Activated T-helper 1 cell treated with Interleukin-2 at 50 U/mL for 16 hours (primary cell): ENCODE measurements around the gene PTGES2.
A peak's percentile ranks its signal among the peaks of the same experiment; 100 is the strongest.

Experiments
- DNase-seq: peaks from one replicate; pipeline ENCODE4 v3.0.0-alpha.2; 2020; ENCODE audit warnings: low read depth

Gene PTGES2

DNA sequence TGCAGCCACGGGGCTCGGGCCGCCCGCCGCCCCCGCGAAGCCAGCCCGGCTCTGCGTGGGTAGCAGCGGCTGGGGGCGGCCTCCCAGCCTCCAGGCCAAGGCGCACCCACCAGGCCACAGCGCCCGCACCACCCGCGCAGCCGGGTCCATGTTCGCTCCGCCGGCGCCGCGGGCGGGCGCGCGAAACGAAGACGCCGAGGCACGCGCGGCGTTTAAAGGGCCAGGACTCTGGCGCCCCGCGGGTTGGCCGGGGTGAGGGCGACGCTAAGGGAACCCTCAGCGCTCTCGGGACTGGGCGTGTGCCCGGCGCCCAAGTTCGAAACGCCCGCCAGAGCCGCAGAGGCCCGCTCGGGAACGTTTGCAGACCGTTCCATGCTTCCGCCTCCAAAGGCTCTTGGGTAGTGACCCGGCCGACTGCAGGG, at the start of gene PTGES2:
PTGES2 (minus strand) TSS at position 162 of the 422 bp plus-strand sequence; CDS start at position 150, 12 bp downstream.
- peak; percentile 68 for DNase-seq

- DNase-seq, result no peak
Measured at GRCh38 chr9:128175726-128176125, 48.2 kb upstream of the PTGES2 start.

GRCh38 chr9:128175102-128175563, 47.6 kb upstream of the PTGES2 start:
- DNase-seq, result no peak

GRCh38 chr9:128174062-128174461, 46.5 kb upstream of the PTGES2 start:
- DNase-seq, result no peak

GRCh38 chr9:128169925-128170324, 42.4 kb upstream of the PTGES2 start:
- no peak for DNase-seq

- DNase-seq, result no peak
Measured at GRCh38 chr9:128169492-128169891, 42.0 kb upstream of the PTGES2 start.

DNA sequence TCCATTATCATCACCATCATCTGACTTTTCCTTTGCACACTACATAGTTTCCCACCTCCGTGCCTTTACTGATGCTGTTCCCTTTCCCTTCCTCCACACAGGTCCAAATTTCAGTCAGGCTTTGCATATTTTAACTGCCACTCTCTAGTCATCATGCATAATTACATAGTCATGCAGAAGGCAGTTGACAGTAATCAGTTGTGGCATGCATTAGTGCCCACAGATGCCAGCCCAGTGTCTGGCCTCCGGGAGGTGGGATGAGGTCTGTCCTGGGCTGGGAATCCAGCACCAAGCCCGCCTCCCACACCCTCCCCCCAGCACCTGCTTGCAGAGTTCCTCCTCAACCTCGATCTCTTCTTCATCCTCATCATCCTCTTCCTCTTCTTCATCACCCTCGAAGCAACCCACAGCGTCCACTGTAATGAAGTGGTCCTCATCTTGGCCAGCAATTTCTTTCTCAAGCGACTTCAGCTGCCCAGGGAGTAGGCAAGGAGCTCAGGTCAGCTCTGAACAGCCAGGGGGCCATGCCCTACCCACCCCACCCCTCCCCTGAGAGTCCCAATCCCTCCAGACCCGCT, 41.3 kb upstream of the PTGES2 start:
- DNase-seq, result no peak

DNA sequence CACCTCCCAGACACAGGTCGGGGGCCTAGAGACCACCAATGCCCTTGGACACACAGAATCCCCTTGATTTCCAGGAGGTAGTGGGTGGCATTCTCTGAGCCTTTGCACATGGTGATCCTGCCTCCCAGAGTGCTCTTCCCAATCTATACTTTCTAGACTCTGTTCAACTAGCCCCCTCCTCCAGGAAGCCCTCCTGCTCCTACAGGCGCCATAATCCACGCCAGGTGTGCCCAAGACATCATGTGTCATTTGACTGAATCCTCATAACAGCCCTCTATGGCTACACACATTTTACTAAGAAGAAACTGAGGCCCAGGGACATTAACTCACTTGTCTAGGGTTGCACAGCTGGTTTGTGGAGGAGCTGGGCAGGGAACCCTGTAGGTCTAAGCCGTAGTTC, 39.7 kb upstream of the PTGES2 start:
- no peak for DNase-seq

DNA sequence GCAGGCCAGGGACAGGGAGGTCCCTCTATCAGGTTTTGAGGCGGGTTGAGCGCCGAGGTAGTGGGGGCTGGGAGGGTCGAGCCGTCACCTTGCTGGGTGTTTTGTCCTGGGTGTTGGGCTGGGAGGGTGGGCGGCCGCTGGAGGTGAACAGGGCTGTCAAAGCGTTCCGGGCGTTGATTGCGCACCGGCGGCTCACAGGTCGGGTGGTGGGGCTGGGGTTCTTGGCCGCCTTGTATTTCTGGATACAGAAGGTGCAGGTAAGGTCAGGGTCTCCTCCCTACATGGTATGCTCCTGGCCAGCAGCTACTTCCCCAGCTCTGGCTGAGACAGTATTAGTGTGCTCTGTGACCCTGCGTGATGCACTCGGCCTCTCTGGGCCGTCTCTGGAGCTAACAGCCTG, 38.6 kb upstream of the PTGES2 start:
- DNase-seq, result no peak

- no peak for DNase-seq
Measured at GRCh38 chr9:128164307-128164885, 36.9 kb upstream of the PTGES2 start.

GRCh38 chr9:128163523-128164306, 36.2 kb upstream of the PTGES2 start:
- DNase-seq, result no peak

- DNase-seq, result no peak
Measured at GRCh38 chr9:128163027-128163515, 35.5 kb upstream of the PTGES2 start.

DNA sequence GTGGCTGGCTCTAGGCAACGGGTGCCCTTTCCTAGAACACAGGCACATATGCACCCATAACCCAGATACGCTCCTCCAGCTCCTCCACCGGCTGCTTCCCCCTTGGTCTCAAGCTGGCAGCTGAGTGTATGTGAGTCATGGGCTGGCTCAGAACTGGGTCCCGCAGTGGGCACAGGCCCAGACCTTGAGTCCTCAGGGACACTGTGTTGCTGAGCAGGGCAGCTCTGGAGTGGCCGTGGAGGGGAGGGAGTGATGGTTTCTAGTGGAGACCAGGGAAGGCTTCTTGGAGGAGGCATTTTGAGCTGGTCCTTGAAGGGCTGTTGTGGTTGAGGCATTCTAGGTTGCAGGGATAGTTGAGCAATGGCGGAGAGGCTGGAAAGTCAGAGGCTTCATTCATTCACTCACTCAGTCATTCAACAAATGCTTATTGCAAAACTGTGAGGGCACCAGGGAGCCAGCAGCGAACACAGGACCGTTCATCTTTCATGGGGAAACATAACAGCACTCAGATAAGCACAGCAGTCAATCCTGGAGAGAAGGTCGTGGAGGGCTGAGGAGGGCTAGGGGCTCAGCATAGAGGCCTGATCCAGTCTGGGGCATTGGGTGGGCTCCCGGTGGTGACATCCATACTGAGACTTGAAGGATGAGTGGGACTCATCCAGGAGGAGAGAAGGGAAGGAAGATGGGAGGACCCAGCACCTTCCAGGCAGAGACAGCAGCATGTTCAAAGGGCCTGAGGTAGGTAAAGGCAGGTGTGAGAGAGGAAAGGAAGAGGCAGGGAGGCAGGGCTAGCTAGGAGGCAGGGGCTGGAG, 34.9 kb upstream of the PTGES2 start:
- DNase-seq, result no peak

- DNase-seq, result no peak
Measured at GRCh38 chr9:128161215-128161902, 33.8 kb upstream of the PTGES2 start.

DNA sequence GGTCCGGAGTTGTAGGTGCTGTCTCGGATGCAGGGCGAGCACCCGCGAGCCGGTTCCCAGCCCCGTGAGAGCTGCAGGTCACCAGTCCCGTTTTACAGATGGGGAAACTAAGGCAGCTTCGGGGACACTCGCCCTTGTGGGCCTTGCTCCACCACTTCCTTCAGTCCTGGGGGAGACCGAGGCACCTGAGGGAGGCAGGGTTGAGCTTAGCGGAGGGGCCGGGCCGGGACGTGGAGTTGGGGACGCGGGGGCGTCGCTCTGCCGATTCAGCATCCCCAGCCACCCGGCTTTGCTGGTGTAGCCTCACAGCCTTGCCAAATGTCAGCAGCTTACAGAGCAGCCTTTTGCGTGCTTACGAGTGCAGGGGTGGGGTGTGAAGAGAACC, 33.1 kb upstream of the PTGES2 start:
- DNase-seq, result no peak

- DNase-seq, result peak; percentile 87
Measured at GRCh38 chr9:128159784-128160602, 32.5 kb upstream of the PTGES2 start, which contains the start of gene BBLN. Gene BBLN, plus strand, starts transcription at chr9:128160265. Its CDS starts 143 bp downstream, at chr9:128160408.

DNA sequence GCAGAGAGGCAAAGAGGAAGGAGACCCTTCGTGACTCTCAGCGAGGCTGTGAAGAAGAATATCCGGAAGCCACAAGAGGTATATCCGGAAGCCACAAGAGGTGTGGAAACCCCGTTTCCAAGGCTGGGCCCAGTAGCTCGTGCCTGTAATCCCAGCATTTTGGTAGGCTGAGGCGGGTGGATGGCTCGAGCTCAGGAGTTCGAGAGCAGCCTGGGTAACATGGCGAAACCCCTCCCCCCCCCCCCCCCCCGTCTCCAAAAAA, 31.9 kb upstream of the PTGES2 start:
- DNase-seq, result peak; percentile 44

DNA sequence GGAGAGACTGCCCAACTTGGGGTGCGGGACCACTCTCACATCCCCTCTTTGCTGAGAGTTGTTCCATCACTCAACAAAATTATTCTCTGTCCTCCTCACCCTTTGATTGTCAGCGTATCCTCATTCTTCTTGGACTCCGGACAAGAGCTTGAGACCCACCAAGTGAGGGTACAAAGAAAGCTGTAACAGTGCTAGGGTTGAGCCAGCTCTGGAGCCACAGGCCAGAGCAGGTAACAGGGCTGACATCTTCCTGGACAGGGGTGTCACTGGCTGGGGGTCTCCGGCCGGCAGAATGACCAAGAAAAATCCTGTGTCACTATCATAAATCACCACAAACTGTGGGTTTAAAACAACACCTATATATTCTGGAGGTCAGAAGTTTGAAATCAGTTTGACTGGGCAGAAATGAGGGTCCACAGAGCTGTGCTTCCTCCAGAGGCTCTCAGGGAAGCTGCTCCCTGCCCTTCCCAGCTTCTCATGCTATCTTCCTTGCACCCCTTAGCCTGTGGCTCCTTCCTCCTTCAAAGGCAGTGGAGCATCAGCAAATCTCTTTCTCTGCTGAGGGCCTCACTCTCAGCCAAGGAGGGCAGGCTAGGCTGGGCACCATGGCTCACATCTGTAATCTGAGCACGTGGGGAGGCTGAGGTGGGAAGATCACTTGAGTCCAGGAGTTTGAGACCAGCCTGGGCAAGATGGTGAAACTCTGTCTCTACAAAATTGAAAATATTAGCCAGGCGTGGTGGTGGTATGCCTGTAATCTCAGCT, 28.4 kb upstream of the PTGES2 start:
- no peak for DNase-seq

DNA sequence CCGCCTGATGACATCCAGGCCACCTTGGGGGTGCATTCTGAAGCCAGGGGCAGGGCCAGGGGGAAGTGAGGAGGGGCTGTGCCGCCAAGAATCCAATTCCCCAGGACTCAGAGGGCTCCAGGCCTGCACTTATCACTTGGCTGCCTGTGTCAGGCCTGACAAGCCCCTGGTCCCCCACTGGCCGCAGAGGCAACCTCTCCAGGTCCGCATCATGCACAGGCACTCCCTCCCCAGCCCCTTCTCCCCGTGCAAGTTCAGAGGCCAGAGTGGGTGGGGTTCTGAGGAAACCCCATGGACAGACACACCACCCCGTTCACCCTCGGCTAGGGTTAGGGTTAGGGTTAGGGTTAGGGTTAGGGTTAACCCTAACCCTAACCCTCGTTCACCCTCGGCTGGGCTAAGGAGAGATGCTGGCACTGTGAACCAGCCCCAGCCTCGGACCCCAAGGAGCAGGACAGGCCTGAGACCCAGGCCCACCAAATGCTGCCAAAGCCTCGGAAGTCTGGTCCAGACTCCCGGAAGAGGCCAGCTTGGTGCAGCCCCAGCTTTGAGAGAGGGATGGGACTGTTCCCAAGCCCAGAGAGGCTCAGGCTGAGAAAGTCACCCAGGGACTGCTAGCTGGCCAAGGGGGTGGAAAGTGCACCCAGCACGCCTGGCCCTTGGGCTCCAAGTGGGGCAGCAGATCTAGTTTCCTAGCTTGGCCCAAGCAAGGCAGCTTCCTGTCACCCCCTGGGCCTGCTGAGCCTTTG, 26.6 kb upstream of the PTGES2 start:
- no peak for DNase-seq
